Suprapubic skin (tissue), 3 donors: ENCODE data around the gene ZSCAN5C.
"Not testable (repeated sequence)": the region's sequence is repeated elsewhere in the genome, so short reads cannot be mapped to it uniquely, and the experiment has no call there.

Experiments
- CTCF ChIP-seq, 2 donors: fragments of 200-600 bp in 1 of 2; fragments of 450-650 bp in 1 of 2; sonication (generic) in 1 of 2; IDR thresholded peaks; one replicate each; pipeline ENCODE4 v1.5.1; 2016 to 2019; ENCODE audit warnings: antibody characterized with exemption in 2 of 2, mild to moderate bottlenecking in 1 of 2, moderate library complexity in 1 of 2
- EP300 ChIP-seq: sonication (generic); formaldehyde crosslinking; IDR thresholded peaks from one replicate; pipeline ENCODE4 v1.6.1; 2017; ENCODE audit warnings: antibody characterized with exemption
- POLR2A ChIP-seq, 2 donors: fragments of 450-650 bp; IDR thresholded peaks; one replicate each; pipeline ENCODE4 v1.6.1; 2017; ENCODE audit warnings: antibody characterized with exemption in 2 of 2, mild to moderate bottlenecking in 2 of 2, moderate library complexity in 2 of 2

- TF ChIP-seq CTCF (IDR thresholded peaks at IDR 0.05); POLR2A (IDR thresholded peaks at IDR 0.05); EP300: not testable (repeated sequence)
Measured at GRCh38 chr19:56175861-56176307, 26.2 kb upstream of the ZSCAN5C start, which contains the start of gene GALP.
